GM13977 (cell line): ENCODE measurements around the gene APOBEC2.

Experiments used
- DNase-seq: peaks from one replicate; pipeline ENCODE4 v3.0.0; 2012; ENCODE audit warnings: low spot score
- CTCF ChIP-seq: IDR thresholded peaks from 2 replicates; pipeline ENCODE4 v1.5.1; 2012; ENCODE audit warnings: mild to moderate bottlenecking, control low read depth; ENCODE audit not compliant: insufficient read depth; ENCODE audit errors: extremely low read depth, missing control alignments
- in situ Hi-C: fragments of 300-500 bp; cut with MboI; formaldehyde crosslinking; loops from one replicate; pipeline ENCODE4 v1.12.0; 2022; ENCODE audit warnings: low sequenced_read_pairs, low pct_unique_long_range_greater_than_20kb, mixed read lengths, inconsistent platforms; ENCODE audit not compliant: unreplicated experiment

APOBEC2 gene

DNA sequence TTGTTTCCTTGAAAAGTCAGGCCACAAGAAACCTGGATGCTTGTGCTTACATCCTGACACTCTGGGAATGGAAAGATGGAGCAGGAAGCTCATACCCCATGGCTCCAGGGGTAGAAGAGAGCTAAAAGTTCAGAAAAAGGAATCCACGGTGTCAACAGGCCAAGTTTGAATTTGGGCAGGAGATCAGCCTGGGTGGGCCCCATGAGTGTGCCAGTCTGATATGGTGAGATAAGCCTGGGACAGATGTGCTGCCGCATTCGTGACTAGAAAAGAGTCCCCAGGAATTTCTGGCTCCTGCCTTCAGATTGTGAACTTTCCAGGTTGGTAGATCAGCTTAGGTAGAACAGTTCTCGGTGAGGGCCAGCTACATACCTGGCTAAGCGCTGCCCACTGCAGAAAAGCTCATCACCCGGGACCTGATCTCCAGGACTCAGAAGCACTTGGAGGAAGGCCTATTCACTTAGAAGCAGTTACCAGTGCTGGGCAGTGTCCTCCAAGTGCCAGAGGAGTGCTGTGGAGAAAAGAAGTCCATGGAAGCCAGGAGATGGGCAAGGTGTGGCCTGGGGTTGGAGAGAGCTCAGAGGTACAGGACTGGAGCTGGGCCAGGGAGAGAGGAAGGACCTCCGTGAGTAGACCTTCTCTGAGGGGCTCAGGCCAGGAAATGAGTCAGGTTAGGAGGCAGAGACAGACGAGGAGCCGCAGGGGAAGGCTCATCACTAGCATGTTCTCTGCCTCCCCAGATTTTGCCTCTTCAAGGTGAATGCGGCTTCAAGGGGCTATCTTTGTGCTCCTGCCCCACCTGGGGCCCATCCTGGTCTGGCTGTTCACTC lies 10.6 kb upstream of the APOBEC2 start, which contains the start of gene TSPO2:
TSS of gene TSPO2 (plus strand) at position 242 of the 830 bp plus-strand sequence. CDS start at position 761, 519 bp downstream.
- in situ Hi-C loops: no loop called here
- no peak for TF ChIP-seq CTCF
- no peak for DNase-seq

DNA sequence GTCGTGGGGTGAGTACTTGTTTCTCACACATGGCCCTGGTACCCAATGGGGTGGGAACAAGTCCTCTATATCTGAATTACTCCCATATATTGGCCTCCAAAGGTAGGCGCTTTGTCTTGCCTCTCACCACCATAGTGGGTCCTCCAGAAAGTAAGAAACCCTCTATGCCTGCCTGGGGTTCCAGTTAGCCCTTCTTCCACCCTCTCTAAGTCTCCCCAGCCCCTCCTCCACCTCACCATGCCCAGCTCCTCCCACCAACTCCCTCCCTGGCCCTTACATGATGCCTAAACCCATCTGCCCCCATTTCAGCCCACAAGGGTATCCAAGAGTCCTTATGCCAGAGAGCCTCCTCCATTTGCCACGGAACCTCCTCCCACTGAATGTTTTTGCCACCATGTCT lies 9.9 kb upstream of the APOBEC2 start:
- TF ChIP-seq CTCF: no peak
- in situ Hi-C loops: no loop called here
- DNase-seq: no peak

DNA sequence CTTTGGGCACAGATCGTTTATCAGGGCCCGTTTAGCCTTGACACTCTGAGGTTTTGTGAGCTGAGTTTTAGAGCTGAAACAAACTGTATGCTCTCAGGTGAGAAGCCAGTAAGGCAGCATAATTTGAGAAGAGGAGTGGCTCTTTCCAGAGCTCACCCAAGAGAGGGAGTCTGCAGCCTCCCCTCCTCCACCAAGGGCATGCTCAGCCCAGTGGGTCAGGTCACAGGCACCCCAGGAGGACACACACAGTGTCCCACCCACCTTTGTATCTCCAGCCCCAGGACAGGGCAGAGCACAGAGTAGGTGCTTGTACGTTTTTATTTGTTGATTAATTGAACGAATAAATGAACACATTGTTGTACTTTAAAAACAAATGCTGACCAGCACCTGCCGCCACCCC lies 7.3 kb upstream of the APOBEC2 start:
- TF ChIP-seq CTCF: no peak
- DNase-seq: no peak
- in situ Hi-C loops: no loop called here

GRCh38 chr6:41046084-41046483 lies 6.9 kb upstream of the APOBEC2 start:
- in situ Hi-C loops: no loop called here
- no peak for TF ChIP-seq CTCF

DNA sequence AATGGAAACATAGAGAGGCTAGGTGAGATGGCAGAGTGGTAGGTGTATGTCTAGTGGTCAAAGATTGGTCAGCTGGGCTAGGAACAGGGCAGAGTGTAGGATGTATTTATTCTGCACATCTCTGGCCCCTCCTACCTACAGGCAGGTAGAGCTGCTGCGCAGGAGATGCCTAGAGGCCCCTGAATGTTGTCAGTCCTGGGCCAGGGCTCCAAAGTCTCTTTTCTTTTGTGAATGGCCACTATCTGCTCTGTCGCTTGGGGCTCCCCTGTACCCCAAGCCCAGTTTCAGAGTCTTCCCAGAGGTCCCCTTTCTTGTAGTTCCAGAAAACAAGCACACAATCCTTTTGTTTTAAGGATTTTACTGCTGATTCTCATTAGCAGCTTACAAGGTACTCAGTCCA lies 5.7 kb upstream of the APOBEC2 start:
- in situ Hi-C loops: no loop called here
- no peak for DNase-seq
- no peak for TF ChIP-seq CTCF

More at GRCh38 chr6:41046084-41046483, 6.9 kb upstream of the APOBEC2 start:
- no peak for DNase-seq

- in situ Hi-C loops: no loop called here
- no peak for TF ChIP-seq CTCF
- no peak for DNase-seq
Measured at GRCh38 chr6:41047745-41048732, 5.0 kb upstream of the APOBEC2 start.
